Naive B cell (primary cell): ENCODE data around the gene NFIC. TPM values are rescaled to one million over a fixed set of nuclear protein-coding genes. Genes with fewer than 3 reads are reported as not detected.
A peak's percentile ranks its signal among the peaks of the same experiment; 100 is the strongest.

Source experiments
- ATAC-seq, 2 donors: fragments of 150-1000 bp; cut with Tn5 transposase; 2 replicates each; pipeline ENCODE4 v1.10.0; 2021; ENCODE audit warnings: low read depth in 2 of 2, mild to moderate bottlenecking in 2 of 2, moderate library complexity in 2 of 2
- DNase-seq: peaks from one replicate; pipeline ENCODE4 v3.0.0; 2022
- H3K27ac Mint-ChIP-seq, 6 donors: one replicate each; pipeline ENCODE4 v1.8.0; 2020 to 2022; ENCODE audit warnings: mild to moderate bottlenecking in 6 of 6, mixed read lengths in 6 of 6, moderate library complexity in 5 of 6, inconsistent platforms in 2 of 6
- H3K27me3 Mint-ChIP-seq, 3 donors: one replicate each; pipeline ENCODE4 v1.8.0; 2021 to 2022; ENCODE audit warnings: mixed read lengths in 3 of 3, mild to moderate bottlenecking in 1 of 3
- H3K36me3 Mint-ChIP-seq, 2 donors: one replicate each; pipeline ENCODE4 v1.8.0; 2020 to 2022; ENCODE audit warnings: mixed read lengths in 2 of 2, inconsistent platforms in 1 of 2, mild to moderate bottlenecking in 1 of 2
- H3K4me1 Mint-ChIP-seq, 3 donors: one replicate each; pipeline ENCODE4 v1.8.0; 2020 to 2022; ENCODE audit warnings: mixed read lengths in 3 of 3, inconsistent platforms in 1 of 3, mild to moderate bottlenecking in 1 of 3, moderate library complexity in 1 of 3
- H3K4me3 Mint-ChIP-seq, 8 donors: one replicate each; pipeline ENCODE4 v1.8.0; 2020 to 2022; ENCODE audit warnings: mild to moderate bottlenecking in 8 of 8, mixed read lengths in 8 of 8, moderate library complexity in 8 of 8, inconsistent platforms in 2 of 8
- H3K9me3 Mint-ChIP-seq, 7 donors: one replicate each; pipeline ENCODE4 v1.8.0; 2020 to 2022; ENCODE audit warnings: mixed read lengths in 7 of 7, mild to moderate bottlenecking in 5 of 7, inconsistent platforms in 2 of 7, moderate library complexity in 1 of 7
- polyA plus RNA-seq, 6 donors: library from polyadenylated mRNA; unstranded; fragments of 300-500 nt; fragmentation: Illumina TruSeq; gene quantifications; one replicate each; pipeline ENCODE4 v1.2.3, GENCODE V29; 2021; ENCODE audit warnings: low read depth in 6 of 6

The NFIC gene
- polyA plus RNA-seq, 6 donors from 2014 or later, result 3.4 to 11.4 (median 5.3) TPM; not detected in 1

- H3K9me3 Mint-ChIP-seq, result peaks cover 0 to 3% (median 0%) of the 10 kb centered on the region in 7 donors
- ATAC-seq (no peak), DNase-seq (no peak)
- no peaks in the 10 kb centered on the region for H3K36me3 Mint-ChIP-seq
- H3K4me1 Mint-ChIP-seq, result peaks cover 19 to 36% (median 30%) of the 10 kb centered on the region in 3 donors
- H3K4me3 Mint-ChIP-seq, result peak overlapping the region; percentile 72 to 92 (median 84)
- peak overlapping the region in 5 of 6 donors; percentile 52 to 88 (median 81) for H3K27ac Mint-ChIP-seq
- peaks cover 0 to 5% (median 0%) of the 10 kb centered on the region in 3 donors for H3K27me3 Mint-ChIP-seq
Observed at GRCh38 chr19:3357992-3358688, 8.2 kb upstream of the NFIC start.

GRCh38 chr19:3358689-3359014 is 7.7 kb upstream of the NFIC start:
- DNase-seq, result no peak
- Mint-ChIP-seq H3K4me3 (peak overlapping the region; percentile 74 to 93 (median 90)), H3K4me1 (peaks cover 19 to 36% (median 30%) of the 10 kb centered on the region in 3 donors), H3K36me3 (no peaks in the 10 kb centered on the region), H3K27ac (peak overlapping the region in 2 of 6 donors; percentile 83), H3K27me3 (peaks cover 0 to 5% (median 0%) of the 10 kb centered on the region in 3 donors), H3K9me3 (peaks cover 0 to 3% (median 0%) of the 10 kb centered on the region in 7 donors)
- ATAC-seq, result no peak

- Mint-ChIP-seq H3K27me3 (peaks cover 0 to 5% (median 0%) of the 10 kb centered on the region in 3 donors), H3K36me3 (no peaks in the 10 kb centered on the region), H3K4me1 (peaks cover 19 to 36% (median 30%) of the 10 kb centered on the region in 3 donors), H3K27ac (peak overlapping the region in 4 of 6 donors; percentile 81 to 86 (median 84)), H3K4me3 (peak overlapping the region; percentile 74 to 93 (median 90)), H3K9me3 (peaks cover 0 to 3% (median 0%) of the 10 kb centered on the region in 7 donors)
- DNase-seq (peak; percentile 56), ATAC-seq (peak; percentile 47 to 54)
Observed at GRCh38 chr19:3359015-3359918, 7.1 kb upstream of the NFIC start.

- H3K4me1 Mint-ChIP-seq, result peaks cover 19 to 36% (median 32%) of the 10 kb centered on the region in 3 donors
Observed at GRCh38 chr19:3359919-3360420, 6.4 kb upstream of the NFIC start.

GRCh38 chr19:3360421-3361383 is 5.7 kb upstream of the NFIC start:
- Mint-ChIP-seq H3K36me3 (no peaks in the 10 kb centered on the region), H3K27me3 (peaks cover 0 to 14% (median 9%) of the 10 kb centered on the region in 3 donors), H3K27ac (peak overlapping the region; percentile 44 to 94 (median 86)), H3K4me1 (peaks cover 26 to 44% (median 39%) of the 10 kb centered on the region in 3 donors), H3K4me3 (peak overlapping the region; percentile 83 to 96 (median 92)), H3K9me3 (no peaks in the 10 kb centered on the region)
- ATAC-seq (peak; percentile 73 to 75), DNase-seq (peak; percentile 80)

More at GRCh38 chr19:3359919-3360420, 6.4 kb upstream of the NFIC start:
- Mint-ChIP-seq H3K27me3 (peaks cover 0 to 6% (median 1%) of the 10 kb centered on the region in 3 donors), H3K36me3 (no peaks in the 10 kb centered on the region), H3K27ac (peak overlapping the region in 1 of 6 donors; percentile 85), H3K9me3 (peaks cover 0 to 3% (median 0%) of the 10 kb centered on the region in 7 donors), H3K4me3 (peak overlapping the region in 4 of 8 donors; percentile 88 to 94 (median 90))
- peak; percentile 38 for DNase-seq
- peak; percentile 25 to 30 for ATAC-seq

- Mint-ChIP-seq H3K36me3 (no peaks in the 10 kb centered on the region), H3K27ac (peak overlapping the region; percentile 78 to 90 (median 86)), H3K4me3 (peak overlapping the region; percentile 83 to 96 (median 92)), H3K4me1 (peaks cover 32 to 46% (median 40%) of the 10 kb centered on the region in 3 donors), H3K9me3 (no peaks in the 10 kb centered on the region), H3K27me3 (peaks cover 0 to 18% (median 17%) of the 10 kb centered on the region in 3 donors)
- no peak for ATAC-seq
- no peak for DNase-seq
Observed at GRCh38 chr19:3361384-3362216, 4.8 kb upstream of the NFIC start.

- peaks cover 0 to 18% (median 17%) of the 10 kb centered on the region in 3 donors for H3K27me3 Mint-ChIP-seq
- ATAC-seq (no peak), DNase-seq (no peak)
- H3K36me3 Mint-ChIP-seq, result no peaks in the 10 kb centered on the region
- H3K9me3 Mint-ChIP-seq, result no peaks in the 10 kb centered on the region
- peaks cover 32 to 46% (median 40%) of the 10 kb centered on the region in 3 donors for H3K4me1 Mint-ChIP-seq
- peak overlapping the region in 6 of 8 donors; percentile 63 to 91 (median 86) for H3K4me3 Mint-ChIP-seq
- H3K27ac Mint-ChIP-seq, result peak overlapping the region in 3 of 6 donors; percentile 26 to 66 (median 60)
Observed at GRCh38 chr19:3362217-3362906, 4.0 kb upstream of the NFIC start.

GRCh38 chr19:3363841-3364500 is 2.4 kb upstream of the NFIC start:
- ATAC-seq (no peak), DNase-seq (no peak)
- Mint-ChIP-seq H3K9me3 (no peaks in the 10 kb centered on the region), H3K4me3 (peak overlapping the region in 3 of 8 donors; percentile 10 to 80 (median 43)), H3K4me1 (peaks cover 39 to 47% (median 45%) of the 10 kb centered on the region in 3 donors), H3K27me3 (peaks cover 0 to 25% (median 24%) of the 10 kb centered on the region in 3 donors), H3K36me3 (no peaks in the 10 kb centered on the region), H3K27ac (peak overlapping the region in 1 of 6 donors; percentile 55)

- peak overlapping the region in 1 of 8 donors; percentile 80 for H3K4me3 Mint-ChIP-seq
- peaks cover 42 to 50% (median 50%) of the 10 kb centered on the region in 3 donors for H3K4me1 Mint-ChIP-seq
Observed at GRCh38 chr19:3364501-3364858, 1.9 kb upstream of the NFIC start.

GRCh38 chr19:3365093-3365835 is 1.1 kb upstream of the NFIC start:
- Mint-ChIP-seq H3K36me3 (no peaks in the 10 kb centered on the region), H3K27ac (peak overlapping the region in 5 of 6 donors; percentile 19 to 81 (median 42)), H3K4me3 (peak overlapping the region; percentile 62 to 84 (median 79)), H3K9me3 (no peaks in the 10 kb centered on the region), H3K4me1 (peaks cover 49 to 58% (median 55%) of the 10 kb centered on the region in 3 donors), H3K27me3 (peaks cover 0 to 30% (median 28%) of the 10 kb centered on the region in 3 donors)
- ATAC-seq (no peak), DNase-seq (no peak)

More at GRCh38 chr19:3364501-3364858, 1.9 kb upstream of the NFIC start:
- Mint-ChIP-seq H3K27ac (no peak overlapping the region), H3K27me3 (peaks cover 0 to 30% (median 28%) of the 10 kb centered on the region in 3 donors), H3K9me3 (no peaks in the 10 kb centered on the region), H3K36me3 (no peaks in the 10 kb centered on the region)
- ATAC-seq, result no peak
- no peak for DNase-seq
